WTC11 (cell line): ENCODE data around the gene NEO1. TPM values are rescaled to one million over a fixed set of nuclear protein-coding genes. Genes with fewer than 3 reads are reported as not detected.

Experiments
- ATAC-seq: fragments of 200-7000 bp; cut with Tn5 transposase; 2 replicates; pipeline ENCODE4 v1.10.0; 2021; ENCODE audit warnings: mild to moderate bottlenecking, moderate library complexity
- CTCF ChIA-PET: fragments of 300-600 bp; sonication (Branson Sonifier 250); formaldehyde crosslinking; loops from one replicate; lab custom pipeline; 2021; ENCODE audit warnings: antibody characterized with exemption; lab: Charles Lee
- POLR2A ChIA-PET: fragments of 350-600 bp; sonication (Branson Sonifier 250); formaldehyde crosslinking; loops from one replicate; lab custom pipeline; 2021; ENCODE audit warnings: antibody characterized with exemption; lab: Charles Lee
- DNase-seq: peaks from one replicate; pipeline ENCODE4 v3.0.0; 2021; ENCODE audit warnings: low spot score
- H3K27ac Mint-ChIP-seq: 2 replicates; pipeline ENCODE4 v1.8.0; 2021; ENCODE audit warnings: mixed read lengths
- H3K27me3 Mint-ChIP-seq: 2 replicates; pipeline ENCODE4 v1.8.0; 2021; ENCODE audit warnings: low read depth, mild to moderate bottlenecking, moderate library complexity, mixed read lengths
- H3K36me3 Mint-ChIP-seq: 2 replicates; pipeline ENCODE4 v1.8.0; 2021; ENCODE audit warnings: mixed read lengths
- H3K4me1 Mint-ChIP-seq: 2 replicates; pipeline ENCODE4 v1.8.0; 2022; ENCODE audit warnings: mixed read lengths
- H3K4me3 Mint-ChIP-seq: 2 replicates; pipeline ENCODE4 v1.8.0; 2021; ENCODE audit warnings: mild to moderate bottlenecking, moderate library complexity, mixed read lengths
- H3K9me3 Mint-ChIP-seq: 2 replicates; pipeline ENCODE4 v1.8.0; 2021; ENCODE audit warnings: mixed read lengths
- CBFB ChIP-seq: sonication (generic); formaldehyde crosslinking; IDR thresholded peaks from 2 replicates; pipeline ENCODE4 v1.8.1; 2022; ENCODE audit warnings: mild to moderate bottlenecking, low read depth, missing genetic modification reagents
- CREM ChIP-seq: sonication (generic); formaldehyde crosslinking; IDR thresholded peaks from 2 replicates; pipeline ENCODE4 v1.8.1; 2022; ENCODE audit warnings: mild to moderate bottlenecking, missing genetic modification reagents, moderate library complexity
- EMX1 ChIP-seq: fragments of 250-450 bp; sonication (Bioruptor Pico); IDR thresholded peaks from 2 replicates; pipeline ENCODE4 v1.8.0; 2021; ENCODE audit warnings: mild to moderate bottlenecking
- GTF2I ChIP-seq: fragments of 250-450 bp; sonication (Bioruptor Pico); conservative IDR thresholded peaks from 2 replicates; pipeline ENCODE4 v1.4.0; 2021; ENCODE audit warnings: mild to moderate bottlenecking
- NFATC4 ChIP-seq: fragments of 250-450 bp; sonication (Bioruptor Pico); IDR thresholded peaks from 2 replicates; pipeline ENCODE4 v1.9.0; 2021; ENCODE audit warnings: mild to moderate bottlenecking
- NFYB ChIP-seq: sonication (generic); formaldehyde crosslinking; conservative IDR thresholded peaks from 2 replicates; pipeline ENCODE4 v1.8.0; 2022; ENCODE audit warnings: low read depth, missing genetic modification reagents
- OVOL2 ChIP-seq: fragments of 250-450 bp; sonication (Bioruptor Pico); IDR thresholded peaks from 2 replicates; pipeline ENCODE4 v1.9.0; 2021; ENCODE audit warnings: mild to moderate bottlenecking, borderline replicate concordance
- SMAD3 ChIP-seq: sonication (generic); formaldehyde crosslinking; IDR thresholded peaks from 2 replicates; pipeline ENCODE4 v1.8.0; 2022; ENCODE audit warnings: missing genetic modification reagents, mild to moderate bottlenecking, borderline replicate concordance
- TP53 ChIP-seq: sonication (generic); formaldehyde crosslinking; IDR thresholded peaks from 2 replicates; pipeline ENCODE4 v1.8.1; 2023; ENCODE audit warnings: mild to moderate bottlenecking, missing genetic modification reagents
- ZNF138 ChIP-seq: sonication (generic); formaldehyde crosslinking; conservative IDR thresholded peaks from 2 replicates; pipeline ENCODE4 v1.8.1; 2022; ENCODE audit warnings: mild to moderate bottlenecking, moderate library complexity, missing genetic modification reagents
- ZNF232 ChIP-seq: sonication (generic); formaldehyde crosslinking; IDR thresholded peaks from 2 replicates; pipeline ENCODE4 v1.8.0; 2022; ENCODE audit warnings: mild to moderate bottlenecking, missing genetic modification reagents
- total RNA-seq: library from RNA; stranded (reverse); gene quantifications from 3 replicates; pipeline ENCODE4 v1.2.3, GENCODE V29; 2021
- TF ChIP-seq, protein P1 (sequence below): fragments of 250-450 bp; sonication (Bioruptor Pico); conservative IDR thresholded peaks from 2 replicates; pipeline ENCODE4 v1.9.0; 2021; ENCODE audit warnings: mild to moderate bottlenecking
- TF ChIP-seq, protein P2 (sequence below): sonication (generic); formaldehyde crosslinking; IDR thresholded peaks from 2 replicates; pipeline ENCODE4 v1.8.1; 2022; ENCODE audit warnings: low read depth, missing genetic modification reagents, borderline replicate concordance
- TF ChIP-seq, protein P3 (sequence below): sonication (generic); formaldehyde crosslinking; IDR thresholded peaks from 2 replicates; pipeline ENCODE4 v1.8.1; 2023; ENCODE audit warnings: mild to moderate bottlenecking, missing genetic modification reagents, moderate library complexity
- TF ChIP-seq, protein P4 (sequence below): sonication (generic); formaldehyde crosslinking; conservative IDR thresholded peaks from 2 replicates; pipeline ENCODE4 v1.8.1; 2022; ENCODE audit warnings: mild to moderate bottlenecking, missing genetic modification reagents
- TF ChIP-seq, protein P5 (sequence below): sonication (generic); formaldehyde crosslinking; IDR thresholded peaks from 2 replicates; pipeline ENCODE4 v1.8.1; 2023; ENCODE audit warnings: mild to moderate bottlenecking, missing genetic modification reagents, moderate library complexity
- TF ChIP-seq, protein P6 (sequence below): sonication (generic); formaldehyde crosslinking; IDR thresholded peaks from 2 replicates; pipeline ENCODE4 v1.8.1; 2022; ENCODE audit warnings: low read depth, mild to moderate bottlenecking, moderate library complexity, missing genetic modification reagents, borderline replicate concordance
- TF ChIP-seq, protein P7 (sequence below): sonication (generic); formaldehyde crosslinking; IDR thresholded peaks from 2 replicates; pipeline ENCODE4 v1.8.0; 2022; ENCODE audit warnings: mild to moderate bottlenecking, missing genetic modification reagents
- TF ChIP-seq, protein P8 (sequence below): sonication (generic); formaldehyde crosslinking; IDR thresholded peaks from 2 replicates; pipeline ENCODE4 v1.8.1; 2022; ENCODE audit warnings: mild to moderate bottlenecking, missing genetic modification reagents, moderate library complexity, borderline replicate concordance

Gene NEO1
- total RNA-seq, 1 experiment from 2014 or later: 37.1 TPM

DNA sequence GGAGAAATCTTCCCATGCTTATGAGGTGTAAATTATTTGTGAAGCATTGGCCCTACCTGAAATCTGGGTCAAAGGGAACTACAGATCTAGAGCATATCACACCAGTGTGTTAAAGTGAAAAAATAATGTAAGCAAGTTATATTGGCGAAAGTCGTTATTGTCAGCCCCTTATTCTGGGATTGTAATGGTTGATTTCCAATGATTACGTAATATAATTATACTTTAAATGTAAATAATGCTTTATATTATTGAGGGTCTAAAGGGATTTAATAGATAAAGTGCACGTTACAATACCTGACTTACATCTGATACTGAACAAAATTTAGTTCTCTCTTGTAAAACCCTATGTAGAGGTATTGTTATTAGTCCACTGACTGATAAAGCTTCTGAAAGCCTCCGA lies 101.2 kb downstream of the NEO1 start:
- TF ChIP-seq, protein P1, sequence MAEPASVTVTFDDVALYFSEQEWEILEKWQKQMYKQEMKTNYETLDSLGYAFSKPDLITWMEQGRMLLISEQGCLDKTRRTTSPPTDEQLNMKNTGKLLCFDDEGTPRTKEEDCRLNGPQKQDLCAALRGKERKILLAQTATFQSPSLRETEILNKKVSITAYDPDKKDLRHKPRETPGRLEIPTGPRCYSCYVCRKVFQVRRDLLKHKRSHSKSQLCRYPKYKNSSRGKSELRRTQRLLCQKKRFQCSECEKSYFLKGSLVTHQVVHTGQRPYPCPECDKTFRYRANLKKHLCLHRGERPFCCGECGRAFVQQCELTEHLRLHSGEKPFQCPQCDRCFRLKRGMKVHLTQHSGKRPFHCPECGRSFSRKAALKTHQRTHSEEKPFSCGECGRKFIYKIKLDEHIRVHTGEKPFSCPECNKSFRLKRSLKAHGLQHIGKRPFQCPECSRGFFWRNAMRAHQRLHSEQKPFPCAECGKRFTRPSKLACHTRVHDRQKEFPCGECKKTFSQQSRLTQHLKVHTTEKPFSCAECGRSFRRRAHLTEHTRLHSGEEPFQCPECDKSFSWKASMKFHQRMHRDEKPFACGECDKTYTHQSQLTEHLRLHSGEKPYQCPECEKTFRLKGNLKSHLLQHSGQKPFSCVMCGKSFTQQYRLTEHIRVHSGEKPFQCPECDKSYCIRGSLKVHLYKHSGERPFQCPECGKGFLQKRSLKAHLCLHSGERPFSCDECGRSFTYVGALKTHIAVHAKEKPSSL: no peak
- TF ChIP-seq, protein P2, sequence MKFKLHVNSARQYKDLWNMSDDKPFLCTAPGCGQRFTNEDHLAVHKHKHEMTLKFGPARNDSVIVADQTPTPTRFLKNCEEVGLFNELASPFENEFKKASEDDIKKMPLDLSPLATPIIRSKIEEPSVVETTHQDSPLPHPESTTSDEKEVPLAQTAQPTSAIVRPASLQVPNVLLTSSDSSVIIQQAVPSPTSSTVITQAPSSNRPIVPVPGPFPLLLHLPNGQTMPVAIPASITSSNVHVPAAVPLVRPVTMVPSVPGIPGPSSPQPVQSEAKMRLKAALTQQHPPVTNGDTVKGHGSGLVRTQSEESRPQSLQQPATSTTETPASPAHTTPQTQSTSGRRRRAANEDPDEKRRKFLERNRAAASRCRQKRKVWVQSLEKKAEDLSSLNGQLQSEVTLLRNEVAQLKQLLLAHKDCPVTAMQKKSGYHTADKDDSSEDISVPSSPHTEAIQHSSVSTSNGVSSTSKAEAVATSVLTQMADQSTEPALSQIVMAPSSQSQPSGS (CRISPR knock-in tag): no peak
- TF ChIP-seq SMAD3 (CRISPR knock-in tag) (no peak), ZNF138 (CRISPR knock-in tag) (no peak), CREM (CRISPR knock-in tag) (no peak), OVOL2 (no peak), CBFB (CRISPR knock-in tag) (no peak), GTF2I (CRISPR knock-in tag) (no peak), EMX1 (CRISPR knock-in tag) (no peak), TP53 (CRISPR knock-in tag) (no peak), NFYB (CRISPR knock-in tag) (no peak), ZNF232 (CRISPR knock-in tag) (no peak), NFATC4 (CRISPR knock-in tag) (no peak)
- TF ChIP-seq, protein P3, sequence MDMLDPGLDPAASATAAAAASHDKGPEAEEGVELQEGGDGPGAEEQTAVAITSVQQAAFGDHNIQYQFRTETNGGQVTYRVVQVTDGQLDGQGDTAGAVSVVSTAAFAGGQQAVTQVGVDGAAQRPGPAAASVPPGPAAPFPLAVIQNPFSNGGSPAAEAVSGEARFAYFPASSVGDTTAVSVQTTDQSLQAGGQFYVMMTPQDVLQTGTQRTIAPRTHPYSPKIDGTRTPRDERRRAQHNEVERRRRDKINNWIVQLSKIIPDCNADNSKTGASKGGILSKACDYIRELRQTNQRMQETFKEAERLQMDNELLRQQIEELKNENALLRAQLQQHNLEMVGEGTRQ (CRISPR knock-in tag): no peak
- TF ChIP-seq, protein P4, sequence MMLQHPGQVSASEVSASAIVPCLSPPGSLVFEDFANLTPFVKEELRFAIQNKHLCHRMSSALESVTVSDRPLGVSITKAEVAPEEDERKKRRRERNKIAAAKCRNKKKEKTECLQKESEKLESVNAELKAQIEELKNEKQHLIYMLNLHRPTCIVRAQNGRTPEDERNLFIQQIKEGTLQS (CRISPR knock-in tag): no peak
- TF ChIP-seq, protein P5, sequence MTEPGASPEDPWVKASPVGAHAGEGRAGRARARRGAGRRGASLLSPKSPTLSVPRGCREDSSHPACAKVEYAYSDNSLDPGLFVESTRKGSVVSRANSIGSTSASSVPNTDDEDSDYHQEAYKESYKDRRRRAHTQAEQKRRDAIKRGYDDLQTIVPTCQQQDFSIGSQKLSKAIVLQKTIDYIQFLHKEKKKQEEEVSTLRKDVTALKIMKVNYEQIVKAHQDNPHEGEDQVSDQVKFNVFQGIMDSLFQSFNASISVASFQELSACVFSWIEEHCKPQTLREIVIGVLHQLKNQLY (CRISPR knock-in tag): no peak
- TF ChIP-seq, protein P6, sequence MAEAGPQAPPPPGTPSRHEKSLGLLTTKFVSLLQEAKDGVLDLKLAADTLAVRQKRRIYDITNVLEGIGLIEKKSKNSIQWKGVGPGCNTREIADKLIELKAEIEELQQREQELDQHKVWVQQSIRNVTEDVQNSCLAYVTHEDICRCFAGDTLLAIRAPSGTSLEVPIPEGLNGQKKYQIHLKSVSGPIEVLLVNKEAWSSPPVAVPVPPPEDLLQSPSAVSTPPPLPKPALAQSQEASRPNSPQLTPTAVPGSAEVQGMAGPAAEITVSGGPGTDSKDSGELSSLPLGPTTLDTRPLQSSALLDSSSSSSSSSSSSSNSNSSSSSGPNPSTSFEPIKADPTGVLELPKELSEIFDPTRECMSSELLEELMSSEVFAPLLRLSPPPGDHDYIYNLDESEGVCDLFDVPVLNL: no peak
- TF ChIP-seq, protein P7, sequence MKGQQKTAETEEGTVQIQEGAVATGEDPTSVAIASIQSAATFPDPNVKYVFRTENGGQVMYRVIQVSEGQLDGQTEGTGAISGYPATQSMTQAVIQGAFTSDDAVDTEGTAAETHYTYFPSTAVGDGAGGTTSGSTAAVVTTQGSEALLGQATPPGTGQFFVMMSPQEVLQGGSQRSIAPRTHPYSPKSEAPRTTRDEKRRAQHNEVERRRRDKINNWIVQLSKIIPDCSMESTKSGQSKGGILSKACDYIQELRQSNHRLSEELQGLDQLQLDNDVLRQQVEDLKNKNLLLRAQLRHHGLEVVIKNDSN (CRISPR knock-in tag): no peak
- TF ChIP-seq, protein P8, sequence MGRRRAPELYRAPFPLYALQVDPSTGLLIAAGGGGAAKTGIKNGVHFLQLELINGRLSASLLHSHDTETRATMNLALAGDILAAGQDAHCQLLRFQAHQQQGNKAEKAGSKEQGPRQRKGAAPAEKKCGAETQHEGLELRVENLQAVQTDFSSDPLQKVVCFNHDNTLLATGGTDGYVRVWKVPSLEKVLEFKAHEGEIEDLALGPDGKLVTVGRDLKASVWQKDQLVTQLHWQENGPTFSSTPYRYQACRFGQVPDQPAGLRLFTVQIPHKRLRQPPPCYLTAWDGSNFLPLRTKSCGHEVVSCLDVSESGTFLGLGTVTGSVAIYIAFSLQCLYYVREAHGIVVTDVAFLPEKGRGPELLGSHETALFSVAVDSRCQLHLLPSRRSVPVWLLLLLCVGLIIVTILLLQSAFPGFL: no peak
- Mint-ChIP-seq H3K36me3 (peaks cover 29% of the 10 kb centered on the region), H3K27me3 (no peaks in the 10 kb centered on the region), H3K4me1 (no peaks in the 10 kb centered on the region), H3K4me3 (no peak overlapping the region), H3K27ac (no peak overlapping the region), H3K9me3 (peaks cover 32% of the 10 kb centered on the region)
- ATAC-seq (no peak), DNase-seq (no peak)
- ChIA-PET CTCF (no interaction called here), POLR2A (no interaction called here)
